Heart left ventricle (tissue), 16 donors: ENCODE results near the gene TMEM165. TPM values are rescaled to one million over a fixed set of nuclear protein-coding genes. Genes with fewer than 3 reads are reported as not detected.

ENCODE experiments used
- ATAC-seq, 4 donors: fragments of 200-7000 bp; cut with Tn5 transposase; one replicate each; pipeline ENCODE4 v1.9.1; 2020 to 2022; ENCODE audit warnings: moderate library complexity in 4 of 4, mild to moderate bottlenecking in 3 of 4, moderate number of reproducible peaks in 1 of 4
- DNase-seq, 5 donors: peaks; one replicate each; pipeline ENCODE4 v3.0.0-alpha.2; 2020
- H3K27ac ChIP-seq, 12 donors: fragments of 200-600 bp; sonication (generic) in 4 of 12; one replicate each; pipeline versions ENCODE4 v1.5.0 to v1.8.0; 2016 to 2022; ENCODE audit warnings: mild to moderate bottlenecking in 2 of 12
- H3K27me3 ChIP-seq, 9 donors: fragments of 200-600 bp; sonication (generic) in 2 of 9; one replicate each; pipeline versions ENCODE4 v1.5.1 to v1.8.0; 2016 to 2022; ENCODE audit warnings: mild to moderate bottlenecking in 3 of 9
- H3K36me3 ChIP-seq, 9 donors: fragments of 200-600 bp; sonication (generic) in 2 of 9; one replicate each; pipeline versions ENCODE4 v1.5.0 to v1.8.0; 2018 to 2022; ENCODE audit warnings: mild to moderate bottlenecking in 2 of 9
- H3K4me1 ChIP-seq, 12 donors: fragments of 200-600 bp; sonication (generic) in 4 of 12; one replicate each; pipeline versions ENCODE4 v1.5.0 to v1.8.0; 2016 to 2022; ENCODE audit warnings: mild to moderate bottlenecking in 3 of 12
- H3K4me3 ChIP-seq, 12 donors: fragments of 200-600 bp; sonication (generic) in 4 of 12; one replicate each; pipeline versions ENCODE4 v1.5.0 to v1.8.0; 2017 to 2022; ENCODE audit warnings: mild to moderate bottlenecking in 9 of 12, moderate library complexity in 4 of 12
- H3K9me3 ChIP-seq, 12 donors: fragments of 200-600 bp; sonication (generic) in 4 of 12; one replicate each; pipeline versions ENCODE4 v1.5.0 to v1.8.0; 2016 to 2022; ENCODE audit warnings: mild to moderate bottlenecking in 1 of 12
- POLR2A ChIP-seq, 2 donors: fragments of 450-650 bp; IDR thresholded peaks; one replicate each; pipeline ENCODE4 v1.6.1; 2017; ENCODE audit warnings: antibody characterized with exemption in 2 of 2, mild to moderate bottlenecking in 2 of 2, moderate library complexity in 2 of 2
- WGBS, 4 donors: extraction: QIAGEN DNeasy Blood & Tissue Kit in 2 of 4; methylation state at CpG; one replicate each; pipeline versions ENCODE4 v1.1.5 to v1.1.7; 2013 to 2018; 5-methylcytosine and 5-hydroxymethylcytosine counted together
- intact Hi-C, 10 donors: fragments of 100-400 bp; cut with DNase I; formaldehyde crosslinking; loops; one replicate each; pipeline versions ENCODE4 v1.11.1 to v1.14.2; 2022
- polyA plus RNA-seq, 2 donors: library from polyadenylated mRNA; stranded (reverse); fragments of 200-250 nt; gene quantifications; one replicate each; pipeline ENCODE4 v1.2.3, GENCODE V29; 2013
- total RNA-seq, 9 donors: library from RNA; depleted of rRNA in 2 of 9; stranded (reverse); fragments of >200 nt in 2 of 9; fragmentation: NEBNext Ultra II Directional in 3 of 9; extraction: Animal tissue kit (Norgen Biotek cat#: 25700) in 3 of 9; gene quantifications; one replicate each; pipeline versions ENCODE4 v1.1.0 to v1.2.4, GENCODE V29; 2016 to 2023
- TF ChIP-seq, protein P1 (sequence below), 12 donors: fragments of 200-600 bp; sonication (generic) in 4 of 12; IDR thresholded peaks; one replicate each; pipeline versions ENCODE4 v1.5.0 to v1.8.0; 2018 to 2022; ENCODE audit warnings: antibody characterized with exemption in 12 of 12, mild to moderate bottlenecking in 5 of 12
- donor health status: ischemic (EF 13 %, LVEDD 7.1; RV severe dilation, severe dysfunction).
- donor health status: healthy with polysubstance abuse.
- donor health status: DM: no; HTN: yes; CAD: no.
- donor health status: DM: no; HTN: no; CAD: no.
- donor health status: ischemic (EF 25% LVEDD 6.9; RV normal size, moderate dysfunction).
- donor health status: ischemic (EF 25% LVEDD 5.7; RV mildly dilated, moderate dysfunction).
- donor health status: healthy.
- donor health status: DM: yes; HTN: yes; CAD: no.
- donor health status: ischemic (EF 35%, LVEDD 5.7; RV mildly dilated, moderate dysfunction).
- donor health status: nonischemic (EF 11% LVEDD 7.7; RV severe dilation, severe dysfunction).
- donor health status: DM: yes; HTN: yes; CAD: no.
- donor health status: PGD.
- donor health status: ischemic (EF 29% LVEDD 5.4; RV normal size, mild dysfunction).
- donor health status: nonischemic (EF 23%, LVEDD 6.1; RV moderate dilation, normal function).

TMEM165 gene
- total and polyA plus RNA-seq, 11 donors: 28.2 to 78.7 (median 53.9) TPM

DNA sequence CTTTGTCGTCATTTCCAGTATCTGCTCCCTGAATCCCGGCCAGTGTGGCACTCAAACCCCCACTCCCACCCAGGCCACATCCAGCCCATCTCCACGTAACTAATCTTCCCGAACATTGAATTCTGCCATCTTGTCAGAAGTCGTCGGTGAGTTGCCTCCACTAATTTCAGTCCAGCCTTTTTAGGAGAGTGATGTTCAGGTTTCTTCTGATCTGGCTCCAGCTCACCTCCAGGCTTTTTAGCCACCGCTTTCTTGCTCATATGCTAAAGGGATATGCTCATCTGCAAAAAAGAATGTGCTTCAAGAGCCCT is 1.3 kb downstream of the TMEM165 start:
- Histone ChIP-seq H3K27ac (peak overlapping the region; percentile 96 to 100 (median 98)), H3K9me3 (no peaks in the 10 kb centered on the region), H3K27me3 (no peaks in the 10 kb centered on the region), H3K4me3 (peak overlapping the region; percentile 63 to 100 (median 94)), H3K4me1 (peaks cover 0 to 53% (median 35%) of the 10 kb centered on the region in 12 donors), H3K36me3 (peaks cover 0 to 30% (median 5%) of the 10 kb centered on the region in 9 donors)
- 6 to 16% (median 9%) methylated on average over 7 of the region's 7 CpGs for WGBS, 4 donors
- ATAC-seq (no peak), DNase-seq (peak in 1 of 5 donors; percentile 17)
- intact Hi-C loops: loop anchor here in 9 of 10 donors (2.0 to 10.0 kb wide), 7 partner anchors 50 to 615 kb away; partner anchors contain the start of genes SRD5A3 (in 7 of the 9) and CLOCK (in 3 of the 9)
- TF ChIP-seq POLR2A (IDR thresholded peaks at IDR 0.05): no peak
- TF ChIP-seq, protein P1, sequence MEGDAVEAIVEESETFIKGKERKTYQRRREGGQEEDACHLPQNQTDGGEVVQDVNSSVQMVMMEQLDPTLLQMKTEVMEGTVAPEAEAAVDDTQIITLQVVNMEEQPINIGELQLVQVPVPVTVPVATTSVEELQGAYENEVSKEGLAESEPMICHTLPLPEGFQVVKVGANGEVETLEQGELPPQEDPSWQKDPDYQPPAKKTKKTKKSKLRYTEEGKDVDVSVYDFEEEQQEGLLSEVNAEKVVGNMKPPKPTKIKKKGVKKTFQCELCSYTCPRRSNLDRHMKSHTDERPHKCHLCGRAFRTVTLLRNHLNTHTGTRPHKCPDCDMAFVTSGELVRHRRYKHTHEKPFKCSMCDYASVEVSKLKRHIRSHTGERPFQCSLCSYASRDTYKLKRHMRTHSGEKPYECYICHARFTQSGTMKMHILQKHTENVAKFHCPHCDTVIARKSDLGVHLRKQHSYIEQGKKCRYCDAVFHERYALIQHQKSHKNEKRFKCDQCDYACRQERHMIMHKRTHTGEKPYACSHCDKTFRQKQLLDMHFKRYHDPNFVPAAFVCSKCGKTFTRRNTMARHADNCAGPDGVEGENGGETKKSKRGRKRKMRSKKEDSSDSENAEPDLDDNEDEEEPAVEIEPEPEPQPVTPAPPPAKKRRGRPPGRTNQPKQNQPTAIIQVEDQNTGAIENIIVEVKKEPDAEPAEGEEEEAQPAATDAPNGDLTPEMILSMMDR (IDR thresholded peaks at IDR 0.05): no peak

DNA sequence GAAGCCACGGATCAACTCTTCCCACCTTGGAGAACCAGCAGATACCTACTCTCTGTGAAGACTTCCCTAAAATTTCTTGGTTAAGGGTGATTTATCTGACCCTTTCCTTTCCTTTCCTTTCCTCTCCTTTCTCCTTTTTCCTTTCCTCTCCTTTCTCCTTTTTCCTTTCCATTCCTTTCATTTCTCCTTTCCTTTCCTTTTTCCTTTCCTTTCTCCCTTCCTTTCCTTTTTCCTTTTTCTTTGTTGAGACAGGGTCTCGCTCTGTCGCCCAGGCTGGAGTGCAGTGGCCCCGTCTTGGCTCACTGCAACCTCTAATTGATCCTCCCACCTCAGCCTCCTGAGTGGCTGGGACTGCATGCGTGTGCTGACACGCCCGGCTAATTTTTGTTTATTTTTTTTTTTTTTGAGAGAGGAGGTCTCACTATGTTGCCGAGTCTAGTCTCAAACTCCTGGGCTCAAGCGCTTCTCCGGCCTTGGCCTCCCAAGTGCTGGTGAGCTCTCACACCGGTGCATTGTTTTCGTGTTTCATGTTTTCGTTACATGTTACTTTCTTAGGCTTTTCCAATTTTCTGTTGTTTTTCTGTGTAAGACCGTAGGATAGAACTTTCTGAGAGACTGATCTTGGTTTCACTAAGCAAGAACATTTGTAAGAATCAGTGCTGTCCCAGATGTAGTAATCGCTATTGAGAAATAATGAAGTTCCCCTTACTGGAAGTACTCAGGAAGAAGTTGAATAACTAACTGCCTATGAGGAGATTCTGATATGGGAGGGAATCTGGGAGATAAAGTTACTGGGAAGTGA is 2.0 kb downstream of the TMEM165 start:
- peaks cover 0 to 53% (median 35%) of the 10 kb centered on the region in 12 donors for H3K4me1 ChIP-seq
- H3K4me3 ChIP-seq: peak overlapping the region; percentile 63 to 100 (median 94)
- peak overlapping the region; percentile 21 to 100 (median 98) for H3K27ac ChIP-seq
- 45 to 50% (median 47%) methylated on average over 15 of the region's 15 CpGs for WGBS, 4 donors
- TF ChIP-seq, protein P1 (IDR thresholded peaks at IDR 0.05): no peak
- TF ChIP-seq POLR2A (IDR thresholded peaks at IDR 0.05): no peak
- no peak for DNase-seq
- H3K36me3 ChIP-seq: peaks cover 0 to 31% (median 5%) of the 10 kb centered on the region in 9 donors
- intact Hi-C loops: loop anchor here in 9 of 10 donors (2.0 to 10.0 kb wide), 7 partner anchors 50 to 615 kb away; partner anchors contain the start of genes SRD5A3 (in 7 of the 9) and CLOCK (in 3 of the 9)
- H3K27me3 ChIP-seq: no peaks in the 10 kb centered on the region
- ATAC-seq: no peak
- H3K9me3 ChIP-seq: no peaks in the 10 kb centered on the region

DNA sequence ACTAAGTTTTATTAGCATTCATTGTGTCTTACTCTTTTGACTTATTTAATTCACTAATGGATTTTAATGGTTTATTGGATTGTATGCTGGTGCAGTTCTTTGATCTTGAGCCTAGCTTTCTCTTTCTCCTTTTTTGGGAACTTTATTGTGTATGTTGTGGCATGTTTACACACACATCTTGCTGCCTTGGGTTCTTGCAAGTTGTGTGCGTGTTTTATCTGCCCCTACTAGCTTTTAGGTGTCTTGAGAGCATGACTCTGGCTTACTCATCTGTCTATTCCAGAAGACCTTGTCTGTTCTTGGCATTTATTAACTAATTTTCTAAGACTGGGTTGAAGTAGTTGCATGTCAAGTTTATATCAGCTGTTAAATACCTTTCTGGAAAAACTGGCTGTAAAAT is 2.7 kb downstream of the TMEM165 start:
- ATAC-seq: no peak
- Histone ChIP-seq H3K36me3 (peaks cover 0 to 39% (median 12%) of the 10 kb centered on the region in 9 donors), H3K27me3 (no peaks in the 10 kb centered on the region), H3K9me3 (no peaks in the 10 kb centered on the region), H3K4me3 (peak overlapping the region in 11 of 12 donors; percentile 63 to 100 (median 92)), H3K4me1 (peaks cover 0 to 61% (median 35%) of the 10 kb centered on the region in 12 donors), H3K27ac (peak overlapping the region in 9 of 12 donors; percentile 96 to 100 (median 98))
- WGBS, 4 donors: 45 to 59% (median 48%) methylated on average over 1 of the region's 1 CpG
- DNase-seq: no peak
- TF ChIP-seq, protein P1 (IDR thresholded peaks at IDR 0.05): no peak
- TF ChIP-seq POLR2A (IDR thresholded peaks at IDR 0.05): no peak
- intact Hi-C loops: loop anchor here in 7 of 10 donors (5.0 to 10.0 kb wide), 6 partner anchors 51 to 616 kb away; partner anchors contain the start of genes SRD5A3 (in 5 of the 7) and CLOCK (in 3 of the 7)

DNA sequence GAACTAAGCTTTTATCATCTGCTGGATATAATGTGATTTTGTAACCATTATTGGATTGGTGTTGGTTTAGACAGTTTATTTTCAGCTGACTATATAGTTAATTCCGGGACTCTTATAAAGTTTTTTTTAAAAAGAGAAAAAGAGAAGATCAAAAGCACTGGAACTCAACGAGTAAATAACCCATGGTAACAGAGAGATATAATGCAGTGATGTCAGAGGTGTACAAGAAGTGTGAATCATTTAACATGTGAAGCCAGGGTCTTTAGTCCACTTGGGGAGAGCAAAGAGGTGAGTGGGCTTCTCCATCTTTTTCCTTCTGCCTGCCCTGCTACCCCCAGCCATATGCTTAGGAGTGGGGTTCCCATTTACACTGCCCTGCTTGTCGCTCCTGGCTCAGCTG is 3.2 kb downstream of the TMEM165 start:
- intact Hi-C loops: loop anchor here in 7 of 10 donors (5.0 to 10.0 kb wide), 6 partner anchors 52 to 617 kb away; partner anchors contain the start of genes SRD5A3 (in 5 of the 7) and CLOCK (in 3 of the 7)
- Histone ChIP-seq H3K27ac (peak overlapping the region in 4 of 12 donors; percentile 96 to 99 (median 98)), H3K4me1 (peaks cover 0 to 66% (median 35%) of the 10 kb centered on the region in 12 donors), H3K36me3 (peaks cover 0 to 44% (median 16%) of the 10 kb centered on the region in 9 donors), H3K9me3 (no peaks in the 10 kb centered on the region), H3K27me3 (no peaks in the 10 kb centered on the region), H3K4me3 (peak overlapping the region in 8 of 12 donors; percentile 13 to 100 (median 91))
- WGBS, 4 donors: 56 to 72% (median 58%) methylated on average over 3 of the region's 3 CpGs
- DNase-seq (no peak), ATAC-seq (no peak)
- no peak for TF ChIP-seq POLR2A (IDR thresholded peaks at IDR 0.05)
- TF ChIP-seq, protein P1 (IDR thresholded peaks at IDR 0.05): no peak
